Psoas muscle (tissue), 8 donors: ENCODE measurements around the gene LRTM2. TPM values are rescaled to one million over a fixed set of nuclear protein-coding genes. Genes with fewer than 3 reads are reported as not detected.

Experiments used
- ATAC-seq, 4 donors: fragments of 200-7000 bp; cut with Tn5 transposase; one replicate each; pipeline ENCODE4 v1.9.1; 2020; ENCODE audit warnings: moderate library complexity in 3 of 4, mild to moderate bottlenecking in 2 of 4
- DNase-seq, 2 donors: peaks; one replicate each; pipeline ENCODE4 v3.0.0-alpha.2; 2020
- H3K27ac ChIP-seq: fragments of 200-600 bp; one replicate; pipeline ENCODE4 v1.8.0; 2022
- H3K27me3 ChIP-seq, 3 donors: fragments of 200-600 bp in 1 of 3; one replicate each; pipeline versions ENCODE4 v1.6.1 to v1.8.0; 2013 to 2022; ENCODE audit warnings: low read length in 2 of 3, mild to moderate bottlenecking in 2 of 3, moderate library complexity in 1 of 3; ENCODE audit not compliant: insufficient read depth in 3 of 3
- H3K36me3 ChIP-seq, 2 donors: fragments of 200-600 bp in 1 of 2; one replicate each; pipeline versions ENCODE4 v1.6.1 to v1.8.0; 2013 to 2022; ENCODE audit warnings: low read depth in 1 of 2, mild to moderate bottlenecking in 1 of 2, moderate library complexity in 1 of 2; ENCODE audit not compliant: insufficient read depth in 1 of 2
- H3K4me1 ChIP-seq: fragments of 200-600 bp; one replicate; pipeline ENCODE4 v1.8.0; 2022
- H3K4me3 ChIP-seq: fragments of 200-600 bp; one replicate; pipeline ENCODE4 v1.8.0; 2022; ENCODE audit warnings: mild to moderate bottlenecking
- H3K9me3 ChIP-seq: fragments of 200-600 bp; one replicate; pipeline ENCODE4 v1.8.0; 2022
- WGBS, 3 donors: extraction: QIAGEN DNeasy Blood & Tissue Kit; methylation state at CpG; one replicate each; pipeline versions ENCODE4 v1.1.6 to v1.1.7; 2013; 5-methylcytosine and 5-hydroxymethylcytosine counted together
- intact Hi-C, 2 donors: fragments of 100-400 bp; cut with DNase I; formaldehyde crosslinking; loops; one replicate each; pipeline versions ENCODE4 v1.11.0 to v1.14.2; 2022
- polyA plus RNA-seq, 3 donors: library from polyadenylated mRNA; stranded (reverse); fragments of 200-250 nt; gene quantifications; one replicate each; pipeline ENCODE4 v1.2.3, GENCODE V29; 2013
- total RNA-seq, 4 donors: library from RNA; stranded (reverse); fragmentation: NEBNext Ultra II Directional in 2 of 4; extraction: Animal tissue kit (Norgen Biotek cat#: 25700) in 2 of 4; gene quantifications; one replicate each; pipeline versions ENCODE4 v1.2.1 to v1.2.4, GENCODE V29; 2021 to 2023
- TF ChIP-seq, protein P1 (sequence below): fragments of 200-600 bp; IDR thresholded peaks from one replicate; pipeline ENCODE4 v1.8.0; 2022; ENCODE audit warnings: antibody characterized with exemption
- donor health status: healthy with polysubstance abuse.
- donor health status: DM: no; HTN: no; CAD: no; lungs with moderate emphysema.
- donor health status: Bipolar disorder and iron deficiency.
- donor health status: healthy.
- donor health status: DM: yes; HTN: yes; CAD: no.
- donor health status: DM: no; HTN: no; CAD: no.
- donor health status: DM: no; HTN: no; CAD: no.
- donor health status: DM: yes; HTN: yes; CAD: no.

Gene LRTM2
- total and polyA plus RNA-seq, 7 donors, result not detected

- Histone ChIP-seq H3K4me3 (no peak overlapping the region), H3K36me3 (no peaks in the 10 kb centered on the region), H3K9me3 (no peaks in the 10 kb centered on the region), H3K27me3 (peaks cover 0 to 9% (median 4%) of the 10 kb centered on the region in 3 donors), H3K27ac (no peak overlapping the region), H3K4me1 (no peaks in the 10 kb centered on the region)
- WGBS, 3 donors, result 46 to 51% (median 49%) methylated on average over 21 to 22 of the region's 22 CpGs
- intact Hi-C loops, result loop anchor here in 1 of 2 donors (5.0 kb wide), 1 partner anchor 75 kb away; no protein-coding TSS in a partner anchor
- ATAC-seq (no peak), DNase-seq (peak in 1 of 2 donors; percentile 4)
- TF ChIP-seq, protein P1, sequence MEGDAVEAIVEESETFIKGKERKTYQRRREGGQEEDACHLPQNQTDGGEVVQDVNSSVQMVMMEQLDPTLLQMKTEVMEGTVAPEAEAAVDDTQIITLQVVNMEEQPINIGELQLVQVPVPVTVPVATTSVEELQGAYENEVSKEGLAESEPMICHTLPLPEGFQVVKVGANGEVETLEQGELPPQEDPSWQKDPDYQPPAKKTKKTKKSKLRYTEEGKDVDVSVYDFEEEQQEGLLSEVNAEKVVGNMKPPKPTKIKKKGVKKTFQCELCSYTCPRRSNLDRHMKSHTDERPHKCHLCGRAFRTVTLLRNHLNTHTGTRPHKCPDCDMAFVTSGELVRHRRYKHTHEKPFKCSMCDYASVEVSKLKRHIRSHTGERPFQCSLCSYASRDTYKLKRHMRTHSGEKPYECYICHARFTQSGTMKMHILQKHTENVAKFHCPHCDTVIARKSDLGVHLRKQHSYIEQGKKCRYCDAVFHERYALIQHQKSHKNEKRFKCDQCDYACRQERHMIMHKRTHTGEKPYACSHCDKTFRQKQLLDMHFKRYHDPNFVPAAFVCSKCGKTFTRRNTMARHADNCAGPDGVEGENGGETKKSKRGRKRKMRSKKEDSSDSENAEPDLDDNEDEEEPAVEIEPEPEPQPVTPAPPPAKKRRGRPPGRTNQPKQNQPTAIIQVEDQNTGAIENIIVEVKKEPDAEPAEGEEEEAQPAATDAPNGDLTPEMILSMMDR, result no peak
These were observed 16.6 kb downstream of the LRTM2 start for GRCh38 chr12:1836854-1837421.

GRCh38 chr12:1837541-1838204 lies 17.3 kb downstream of the LRTM2 start:
- Histone ChIP-seq H3K4me3 (no peak overlapping the region), H3K4me1 (no peaks in the 10 kb centered on the region), H3K9me3 (no peaks in the 10 kb centered on the region), H3K27me3 (peaks cover 0 to 12% (median 4%) of the 10 kb centered on the region in 3 donors), H3K36me3 (no peaks in the 10 kb centered on the region), H3K27ac (no peak overlapping the region)
- ATAC-seq, result no peak
- intact Hi-C loops, result loop anchor here in 1 of 2 donors (5.0 kb wide), 1 partner anchor 75 kb away; no protein-coding TSS in a partner anchor
- DNase-seq, result no peak
- TF ChIP-seq, protein P1, result no peak
- WGBS, 3 donors, result 46 to 56% (median 53%) methylated on average over 12 of the region's 12 CpGs

GRCh38 chr12:1838205-1838993 lies 18.0 kb downstream of the LRTM2 start:
- WGBS, 3 donors, result 49 to 64% (median 52%) methylated on average over 25 to 26 of the region's 26 CpGs
- no peak for ATAC-seq
- Histone ChIP-seq H3K36me3 (no peaks in the 10 kb centered on the region), H3K27me3 (peaks cover 0 to 12% (median 4%) of the 10 kb centered on the region in 3 donors), H3K27ac (no peak overlapping the region), H3K4me3 (no peak overlapping the region), H3K4me1 (no peaks in the 10 kb centered on the region), H3K9me3 (no peaks in the 10 kb centered on the region)
- no peak for DNase-seq
- TF ChIP-seq, protein P1, result no peak
- intact Hi-C loops, result loop anchor here in 1 of 2 donors (5.0 kb wide), 1 partner anchor 74 kb away; no protein-coding TSS in a partner anchor

GRCh38 chr12:1838994-1839365 lies 18.6 kb downstream of the LRTM2 start:
- DNase-seq, result no peak
- TF ChIP-seq, protein P1, result no peak
- Histone ChIP-seq H3K4me3 (no peak overlapping the region), H3K4me1 (no peaks in the 10 kb centered on the region), H3K27me3 (peaks cover 0 to 12% (median 4%) of the 10 kb centered on the region in 3 donors), H3K9me3 (no peaks in the 10 kb centered on the region), H3K36me3 (no peaks in the 10 kb centered on the region), H3K27ac (no peak overlapping the region)
- 73 to 77% (median 76%) methylated on average over 15 of the region's 15 CpGs for WGBS, 3 donors
- no peak for ATAC-seq
- intact Hi-C loops, result loop anchor here in 1 of 2 donors (5.0 kb wide), 1 partner anchor 73 kb away; no protein-coding TSS in a partner anchor
